Esophagus muscularis mucosa (tissue), 3 donors: ENCODE data around the gene KHDC4.

Experiments
- CTCF ChIP-seq, 3 experiments: fragments of 200-600 bp in 2 of 3; fragments of 450-650 bp in 1 of 3; sonication (generic) in 2 of 3; IDR thresholded peaks; one replicate each; pipeline ENCODE4 v1.5.1; 2017 to 2019; ENCODE audit warnings: antibody characterized with exemption in 3 of 3, mild to moderate bottlenecking in 2 of 3, moderate library complexity in 1 of 3
- POLR2A ChIP-seq: fragments of 450-650 bp; IDR thresholded peaks from one replicate; pipeline ENCODE4 v1.6.1; 2017; ENCODE audit warnings: antibody characterized with exemption, moderate library complexity, mild to moderate bottlenecking, low read depth

- no peak for TF ChIP-seq CTCF (IDR thresholded peaks at IDR 0.05)
- no peak for TF ChIP-seq POLR2A
These were observed 8.4 kb upstream of the KHDC4 start for GRCh38 chr1:155942578-155943141.
